NB4 (cell line): ENCODE data around the gene ART1.

Experiments
- POLR2A ChIP-seq: IDR thresholded peaks from 2 replicates; pipeline ENCODE4 v1.6.1; 2011; ENCODE audit warnings: mild to moderate bottlenecking; ENCODE audit not compliant: insufficient read length; ENCODE audit errors: extremely low read depth
- TF ChIP-seq, protein P1 (sequence below): IDR thresholded peaks from one replicate; pipeline ENCODE4 v1.5.1; 2012; ENCODE audit warnings: low read depth, low read length

DNA sequence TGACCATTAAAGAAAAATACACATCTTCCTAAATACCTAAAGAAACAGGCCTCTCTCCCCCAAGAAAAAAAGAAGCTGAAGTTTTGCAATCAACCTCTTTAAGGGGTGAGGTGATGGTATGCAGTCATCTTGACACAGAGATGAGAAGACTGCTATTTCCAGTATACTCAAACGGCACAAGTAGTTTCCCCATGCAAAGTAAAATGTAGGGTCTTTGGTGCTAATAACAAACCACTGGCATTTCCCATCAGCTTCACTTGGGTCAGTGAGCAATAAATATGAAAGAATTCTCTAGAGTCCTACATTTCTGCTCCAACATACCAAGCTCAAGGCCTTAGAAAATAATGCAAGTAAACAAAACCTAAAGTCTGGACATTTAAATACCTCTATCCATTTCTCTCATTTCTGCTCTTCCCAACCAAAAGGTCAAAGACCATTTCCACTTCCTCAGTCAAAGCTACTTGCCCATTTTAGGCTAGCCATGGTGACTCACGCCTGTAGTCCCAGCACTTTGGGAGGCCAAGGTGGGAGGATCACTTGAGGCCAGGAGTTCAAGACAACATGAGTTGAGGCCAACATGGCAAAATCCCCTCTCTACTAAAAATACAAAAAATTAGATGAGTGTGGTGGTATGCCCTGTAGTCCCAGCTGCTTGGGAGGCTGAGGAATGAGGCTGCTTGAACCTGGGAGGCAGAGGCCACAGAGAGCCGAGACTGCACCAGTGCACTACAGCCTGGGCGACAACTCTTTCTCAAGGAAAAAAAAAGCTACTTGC is 65.7 kb downstream of the ART1 start:
- TF ChIP-seq, protein P1, sequence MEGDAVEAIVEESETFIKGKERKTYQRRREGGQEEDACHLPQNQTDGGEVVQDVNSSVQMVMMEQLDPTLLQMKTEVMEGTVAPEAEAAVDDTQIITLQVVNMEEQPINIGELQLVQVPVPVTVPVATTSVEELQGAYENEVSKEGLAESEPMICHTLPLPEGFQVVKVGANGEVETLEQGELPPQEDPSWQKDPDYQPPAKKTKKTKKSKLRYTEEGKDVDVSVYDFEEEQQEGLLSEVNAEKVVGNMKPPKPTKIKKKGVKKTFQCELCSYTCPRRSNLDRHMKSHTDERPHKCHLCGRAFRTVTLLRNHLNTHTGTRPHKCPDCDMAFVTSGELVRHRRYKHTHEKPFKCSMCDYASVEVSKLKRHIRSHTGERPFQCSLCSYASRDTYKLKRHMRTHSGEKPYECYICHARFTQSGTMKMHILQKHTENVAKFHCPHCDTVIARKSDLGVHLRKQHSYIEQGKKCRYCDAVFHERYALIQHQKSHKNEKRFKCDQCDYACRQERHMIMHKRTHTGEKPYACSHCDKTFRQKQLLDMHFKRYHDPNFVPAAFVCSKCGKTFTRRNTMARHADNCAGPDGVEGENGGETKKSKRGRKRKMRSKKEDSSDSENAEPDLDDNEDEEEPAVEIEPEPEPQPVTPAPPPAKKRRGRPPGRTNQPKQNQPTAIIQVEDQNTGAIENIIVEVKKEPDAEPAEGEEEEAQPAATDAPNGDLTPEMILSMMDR, result no peak
- no peak for TF ChIP-seq POLR2A
